GM10266 (cell line): ENCODE data around the gene RYR3.

Experiments used
- DNase-seq: peaks from one replicate; pipeline ENCODE4 v3.0.0; 2012; ENCODE audit errors: extremely low spot score
- CTCF ChIP-seq: IDR thresholded peaks from 2 replicates; pipeline ENCODE4 v1.5.1; 2012; ENCODE audit warnings: mild to moderate bottlenecking, low read depth; ENCODE audit not compliant: control insufficient read depth, insufficient read depth; ENCODE audit errors: missing control alignments

RYR3 gene

GRCh38 chr15:33516563-33516962 lies 205.8 kb downstream of the RYR3 start:
- no peak for TF ChIP-seq CTCF
- DNase-seq: no peak

- TF ChIP-seq CTCF: no peak
- no peak for DNase-seq
Observed at GRCh38 chr15:33517944-33518343, 207.2 kb downstream of the RYR3 start.

- TF ChIP-seq CTCF: no peak
- no peak for DNase-seq
Observed at GRCh38 chr15:33518421-33518820, 207.7 kb downstream of the RYR3 start.

- TF ChIP-seq CTCF: no peak
- no peak for DNase-seq
Observed at GRCh38 chr15:33524274-33524673, 213.5 kb downstream of the RYR3 start.

GRCh38 chr15:33526532-33526931 lies 215.8 kb downstream of the RYR3 start:
- TF ChIP-seq CTCF: no peak
- no peak for DNase-seq

GRCh38 chr15:33533197-33533596 lies 222.4 kb downstream of the RYR3 start:
- TF ChIP-seq CTCF: no peak
- no peak for DNase-seq

- no peak for TF ChIP-seq CTCF
- DNase-seq: no peak
Observed at GRCh38 chr15:33534642-33535041, 223.9 kb downstream of the RYR3 start.

GRCh38 chr15:33535135-33535534 lies 224.4 kb downstream of the RYR3 start:
- no peak for DNase-seq
- no peak for TF ChIP-seq CTCF
